ENCODE results near the gene RNF14.

The RNF14 gene

GRCh38 chr5:141942185-141942857 is 26.6 kb upstream of the RNF14 start:
- TF ChIP-seq CEBPB (IDR thresholded peaks at IDR 0.05) (no peak), EGR1 (IDR thresholded peaks at IDR 0.05) (no peak), YY1 (IDR thresholded peaks at IDR 0.05; ENCODE audit: low read depth) (no peak), RAD21 (IDR thresholded peaks at IDR 0.05; ENCODE audit: low read depth) (no peak)

- TF ChIP-seq CEBPB (IDR thresholded peaks at IDR 0.05) (no peak), YY1 (IDR thresholded peaks at IDR 0.05; ENCODE audit: low read depth) (no peak), CREB1 (IDR thresholded peaks at IDR 0.05; ENCODE audit: low read depth) (no peak), TCF12 (IDR thresholded peaks at IDR 0.05; ENCODE audit: low read depth) (no peak), EGR1 (IDR thresholded peaks at IDR 0.05) (no peak), NFIC (IDR thresholded peaks at IDR 0.05) (no peak), EP300 (IDR thresholded peaks at IDR 0.05; ENCODE audit: borderline replicate concordance) (no peak), FOXM1 (IDR thresholded peaks at IDR 0.05; ENCODE audit: borderline replicate concordance, low read depth) (no peak), REST (IDR thresholded peaks at IDR 0.05; ENCODE audit: low read depth) (no peak), USF1 (IDR thresholded peaks at IDR 0.05) (no peak), RAD21 (IDR thresholded peaks at IDR 0.05; ENCODE audit: low read depth) (no peak), ZBTB7A (IDR thresholded peaks at IDR 0.05; ENCODE audit: low read depth) (no peak), MAX (IDR thresholded peaks at IDR 0.05) (no peak), TAF1 (IDR thresholded peaks at IDR 0.05; ENCODE audit: low read depth) (no peak), TEAD4 (IDR thresholded peaks at IDR 0.05) (no peak)
Observed at GRCh38 chr5:141944076-141944475, 24.8 kb upstream of the RNF14 start.

- no peak for TF ChIP-seq USF1 (IDR thresholded peaks at IDR 0.05)
Observed at GRCh38 chr5:141945511-141946051, 23.3 kb upstream of the RNF14 start.

- no peak for TF ChIP-seq TAF1 (IDR thresholded peaks at IDR 0.05; ENCODE audit: low read depth)
- no peak for TF ChIP-seq YY1 (IDR thresholded peaks at IDR 0.05; ENCODE audit: low read depth)
- no peak for TF ChIP-seq REST (IDR thresholded peaks at IDR 0.05; ENCODE audit: low read depth)
- no peak for TF ChIP-seq TCF12 (IDR thresholded peaks at IDR 0.05; ENCODE audit: low read depth)
- TF ChIP-seq USF1 (IDR thresholded peaks at IDR 0.05): no peak
- no peak for TF ChIP-seq FOXM1 (IDR thresholded peaks at IDR 0.05; ENCODE audit: borderline replicate concordance, low read depth)
- no peak for TF ChIP-seq EP300 (IDR thresholded peaks at IDR 0.05; ENCODE audit: borderline replicate concordance)
- TF ChIP-seq ZBTB7A (IDR thresholded peaks at IDR 0.05; ENCODE audit: low read depth): no peak
- TF ChIP-seq RAD21 (IDR thresholded peaks at IDR 0.05; ENCODE audit: low read depth): no peak
- no peak for TF ChIP-seq MAX (IDR thresholded peaks at IDR 0.05)
- no peak for TF ChIP-seq EGR1 (IDR thresholded peaks at IDR 0.05)
- no peak for TF ChIP-seq CREB1 (IDR thresholded peaks at IDR 0.05; ENCODE audit: low read depth)
- TF ChIP-seq NFIC (IDR thresholded peaks at IDR 0.05): no peak
Observed at GRCh38 chr5:141947316-141947715, 21.6 kb upstream of the RNF14 start.

GRCh38 chr5:141948812-141949211 is 20.1 kb upstream of the RNF14 start:
- no peak for TF ChIP-seq ZBTB7A (IDR thresholded peaks at IDR 0.05; ENCODE audit: low read depth)
- TF ChIP-seq YY1 (IDR thresholded peaks at IDR 0.05; ENCODE audit: low read depth): no peak
- no peak for TF ChIP-seq CEBPB (IDR thresholded peaks at IDR 0.05)
- TF ChIP-seq FOXM1 (IDR thresholded peaks at IDR 0.05; ENCODE audit: borderline replicate concordance, low read depth): no peak
- TF ChIP-seq TEAD4 (IDR thresholded peaks at IDR 0.05): no peak
- TF ChIP-seq USF1 (IDR thresholded peaks at IDR 0.05): no peak
- no peak for TF ChIP-seq CREB1 (IDR thresholded peaks at IDR 0.05; ENCODE audit: low read depth)
- no peak for TF ChIP-seq MAX (IDR thresholded peaks at IDR 0.05)
- TF ChIP-seq RAD21 (IDR thresholded peaks at IDR 0.05; ENCODE audit: low read depth): no peak
- no peak for TF ChIP-seq REST (IDR thresholded peaks at IDR 0.05; ENCODE audit: low read depth)
- no peak for TF ChIP-seq NFIC (IDR thresholded peaks at IDR 0.05)
- TF ChIP-seq EGR1 (IDR thresholded peaks at IDR 0.05): no peak
- no peak for TF ChIP-seq TAF1 (IDR thresholded peaks at IDR 0.05; ENCODE audit: low read depth)
- no peak for TF ChIP-seq EP300 (IDR thresholded peaks at IDR 0.05; ENCODE audit: borderline replicate concordance)
